OCI-LY1 (cell line): ENCODE results near the gene TPST2.

Experiments
- EZH2 ChIP-seq: fragments of 200-600 bp; sonication (generic), shearing (Covaris generic); IDR thresholded peaks from 2 replicates; pipeline ENCODE4 v1.8.0; 2017; ENCODE audit warnings: borderline replicate concordance, mixed run types, mild to moderate bottlenecking, antibody characterized with exemption, low read length, moderate library complexity, mixed read lengths
- TF ChIP-seq, protein P1 (sequence below): fragments of 200-600 bp; sonication (generic), shearing (Covaris generic); IDR thresholded peaks from 2 replicates; pipeline ENCODE4 v1.5.1; 2017; ENCODE audit warnings: mild to moderate bottlenecking, antibody characterized with exemption, low read length, moderate library complexity, mixed read lengths

DNA sequence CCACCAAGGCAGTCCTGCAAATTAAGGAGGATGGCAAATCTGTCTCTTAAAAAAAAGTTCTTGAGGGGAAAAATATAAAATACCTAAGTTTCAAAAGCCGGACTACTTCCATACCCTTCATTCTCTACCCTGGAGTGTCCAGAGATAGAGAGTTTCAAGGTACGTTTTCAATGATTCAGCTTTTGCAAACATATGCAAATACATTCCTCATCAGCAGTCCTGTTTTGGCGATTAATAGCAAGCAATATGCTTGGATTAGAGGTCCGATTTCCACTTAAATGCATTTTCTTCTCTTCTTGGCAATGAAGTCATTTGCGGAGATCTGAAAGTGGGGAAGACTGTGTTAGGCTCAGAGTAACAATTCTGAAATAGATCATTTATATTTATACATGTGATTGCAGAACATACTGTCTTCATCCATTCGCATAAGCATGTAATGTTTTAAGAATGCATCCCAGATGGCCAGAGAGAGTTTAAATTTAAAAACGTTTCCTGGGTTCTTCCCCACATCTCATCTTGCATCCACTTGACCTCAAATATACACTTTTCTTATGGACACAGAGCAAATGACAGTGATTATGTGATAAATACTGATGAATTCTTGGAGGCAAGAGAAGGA, 63.9 kb downstream of the TPST2 start:
- TF ChIP-seq, protein P1, sequence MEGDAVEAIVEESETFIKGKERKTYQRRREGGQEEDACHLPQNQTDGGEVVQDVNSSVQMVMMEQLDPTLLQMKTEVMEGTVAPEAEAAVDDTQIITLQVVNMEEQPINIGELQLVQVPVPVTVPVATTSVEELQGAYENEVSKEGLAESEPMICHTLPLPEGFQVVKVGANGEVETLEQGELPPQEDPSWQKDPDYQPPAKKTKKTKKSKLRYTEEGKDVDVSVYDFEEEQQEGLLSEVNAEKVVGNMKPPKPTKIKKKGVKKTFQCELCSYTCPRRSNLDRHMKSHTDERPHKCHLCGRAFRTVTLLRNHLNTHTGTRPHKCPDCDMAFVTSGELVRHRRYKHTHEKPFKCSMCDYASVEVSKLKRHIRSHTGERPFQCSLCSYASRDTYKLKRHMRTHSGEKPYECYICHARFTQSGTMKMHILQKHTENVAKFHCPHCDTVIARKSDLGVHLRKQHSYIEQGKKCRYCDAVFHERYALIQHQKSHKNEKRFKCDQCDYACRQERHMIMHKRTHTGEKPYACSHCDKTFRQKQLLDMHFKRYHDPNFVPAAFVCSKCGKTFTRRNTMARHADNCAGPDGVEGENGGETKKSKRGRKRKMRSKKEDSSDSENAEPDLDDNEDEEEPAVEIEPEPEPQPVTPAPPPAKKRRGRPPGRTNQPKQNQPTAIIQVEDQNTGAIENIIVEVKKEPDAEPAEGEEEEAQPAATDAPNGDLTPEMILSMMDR: no peak
- no peak for TF ChIP-seq EZH2
